ENCODE data around the gene MAPK14.
A peak's percentile ranks its signal among the peaks of the same experiment; 100 is the strongest.
"Not testable (repeated sequence)": the region's sequence is repeated elsewhere in the genome, so short reads cannot be mapped to it uniquely, and the experiment has no call there.

MAPK14 gene

GRCh38 chr6:36125575-36125974, 98.0 kb downstream of the MAPK14 start:
- DNase-seq: no peak

- DNase-seq: no peak
Measured at GRCh38 chr6:36126121-36126520, 98.5 kb downstream of the MAPK14 start.

DNA sequence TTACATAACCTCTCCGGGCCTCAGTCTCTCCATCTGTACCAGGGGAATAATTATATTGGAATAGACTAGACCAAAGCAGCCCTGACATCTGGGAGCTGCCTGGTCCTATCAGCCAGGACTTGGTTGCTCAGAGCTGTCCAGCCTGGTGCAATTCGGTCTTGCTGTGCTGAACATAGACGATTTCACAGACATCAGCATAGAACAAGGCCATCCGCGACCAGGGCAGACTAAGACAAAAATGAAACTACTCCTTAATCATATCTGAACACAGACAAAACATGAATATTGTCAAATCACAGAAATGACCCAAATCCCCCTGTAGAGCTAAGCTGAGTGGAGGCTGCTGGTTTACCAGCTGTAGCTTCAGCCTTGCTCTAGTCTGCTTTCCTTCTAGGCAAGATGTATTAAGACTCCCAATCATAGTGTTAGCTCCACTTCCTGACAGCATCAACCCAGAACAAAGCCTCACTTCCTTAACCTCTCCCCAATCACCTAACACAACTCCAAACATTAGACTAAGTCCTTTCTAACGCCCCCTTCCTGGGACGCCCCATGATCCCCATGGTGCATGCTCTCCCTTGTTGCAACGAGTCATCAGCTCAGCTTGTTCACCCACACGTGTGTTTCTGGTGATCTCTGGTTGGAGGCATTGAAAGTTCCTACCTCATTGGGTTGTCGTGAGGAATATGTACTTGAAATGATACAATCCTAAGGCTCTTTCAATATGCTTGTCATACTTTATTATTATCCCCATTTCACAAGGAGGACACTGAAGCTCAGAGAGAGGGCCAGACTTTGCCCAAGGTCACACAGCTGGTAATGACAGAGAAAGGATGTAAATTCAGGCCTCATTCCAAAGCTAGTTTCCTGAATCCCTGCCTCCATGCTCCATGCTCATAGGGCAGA, 99.2 kb downstream of the MAPK14 start:
- DNase-seq: no peak

DNA sequence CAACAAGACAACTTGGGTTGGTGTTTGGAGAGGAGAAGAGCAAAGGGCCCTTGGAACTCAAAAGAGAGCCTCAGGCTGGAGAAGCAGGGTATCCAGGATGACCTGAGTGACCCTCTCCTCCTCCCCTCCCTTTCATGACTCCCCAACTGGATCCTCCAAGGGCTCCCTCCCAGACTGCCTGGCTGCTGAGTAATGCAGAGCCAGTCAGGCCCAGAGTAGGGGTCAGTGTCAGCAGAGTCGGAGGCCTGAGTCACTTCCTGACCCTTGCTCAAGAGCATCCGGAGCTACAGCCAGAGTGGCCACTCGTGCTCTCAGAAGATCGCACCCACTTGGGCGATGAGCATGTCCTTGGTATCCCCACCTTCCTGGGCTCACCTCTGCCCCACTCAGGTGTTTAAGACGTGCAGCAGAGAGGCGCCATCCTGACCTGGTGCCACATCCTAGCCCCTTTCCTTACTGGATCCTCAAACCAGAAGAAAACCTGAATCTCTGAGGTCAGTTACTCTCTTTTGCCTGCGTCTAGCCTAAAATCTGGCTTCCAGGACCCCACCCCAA, 99.9 kb downstream of the MAPK14 start:
- no peak for DNase-seq

DNA sequence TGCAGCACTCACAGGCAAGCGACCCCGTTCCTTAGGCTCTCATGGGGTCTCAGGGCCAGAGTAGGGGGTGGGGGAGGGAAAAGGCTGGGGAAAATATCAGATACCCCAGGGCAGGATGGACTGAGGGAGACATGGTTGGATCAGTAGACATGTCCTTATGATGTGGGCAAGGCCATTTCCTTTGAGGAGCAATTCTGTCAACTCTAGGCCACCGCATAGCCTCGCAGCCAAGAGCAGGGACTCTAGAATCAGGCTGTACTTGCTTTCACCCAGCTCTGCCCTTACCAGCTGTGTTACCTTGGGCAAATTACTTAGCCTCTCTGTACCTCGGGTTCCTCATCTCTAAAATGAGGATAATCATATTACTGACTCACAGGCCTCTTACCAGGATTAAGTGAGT, 100.5 kb downstream of the MAPK14 start:
- DNase-seq: no peak

GRCh38 chr6:36128793-36129192, 101.2 kb downstream of the MAPK14 start:
- no peak for DNase-seq

- not testable (repeated sequence) for DNase-seq
Measured at GRCh38 chr6:36129334-36129733, 101.7 kb downstream of the MAPK14 start.

DNA sequence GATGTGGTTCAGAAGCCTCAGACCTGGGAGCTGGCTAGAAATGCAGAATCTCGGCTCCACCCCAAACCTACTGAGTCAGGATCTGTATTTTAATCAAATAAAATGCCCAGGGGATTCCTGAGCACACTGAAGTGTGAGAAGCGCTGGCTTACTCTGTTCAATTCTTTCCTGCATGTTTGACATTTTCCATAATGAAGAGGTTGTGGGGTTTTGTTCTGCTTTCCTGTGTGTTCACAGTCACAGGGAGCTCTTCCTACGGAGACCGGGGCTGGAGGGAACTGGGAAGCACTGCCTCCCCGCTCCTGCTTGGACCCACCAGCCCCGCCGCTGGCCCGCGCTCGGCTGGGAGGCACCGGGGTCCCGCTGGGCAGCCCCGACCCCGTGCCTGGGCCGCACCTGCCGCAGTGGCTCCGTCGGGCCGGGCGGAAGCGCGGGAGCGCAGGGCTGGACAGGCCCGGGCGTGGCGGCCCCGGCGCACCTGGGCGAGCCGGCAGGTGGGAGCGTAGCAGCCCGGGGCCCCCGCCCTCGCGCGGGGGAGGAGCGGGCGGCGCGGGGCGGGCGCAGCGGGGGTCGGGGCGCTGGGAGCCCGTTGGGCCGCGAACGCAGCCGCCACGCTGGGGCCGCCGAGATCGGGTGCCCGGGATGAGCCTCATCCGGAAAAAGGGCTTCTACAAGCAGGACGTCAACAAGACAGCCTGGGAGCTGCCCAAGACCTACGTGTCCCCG, 102.5 kb downstream of the MAPK14 start, which contains the start of gene MAPK13:
Gene MAPK13, plus strand, starts transcription at position 573 of the 726 bp plus-strand sequence. Its CDS starts 70 bp downstream, at position 643.
- peak; percentile 35 for DNase-seq

GRCh38 chr6:36130667-36131510, 103.3 kb downstream of the MAPK14 start:
- DNase-seq: no peak

GRCh38 chr6:36131511-36132245, 104.1 kb downstream of the MAPK14 start:
- DNase-seq: no peak

DNA sequence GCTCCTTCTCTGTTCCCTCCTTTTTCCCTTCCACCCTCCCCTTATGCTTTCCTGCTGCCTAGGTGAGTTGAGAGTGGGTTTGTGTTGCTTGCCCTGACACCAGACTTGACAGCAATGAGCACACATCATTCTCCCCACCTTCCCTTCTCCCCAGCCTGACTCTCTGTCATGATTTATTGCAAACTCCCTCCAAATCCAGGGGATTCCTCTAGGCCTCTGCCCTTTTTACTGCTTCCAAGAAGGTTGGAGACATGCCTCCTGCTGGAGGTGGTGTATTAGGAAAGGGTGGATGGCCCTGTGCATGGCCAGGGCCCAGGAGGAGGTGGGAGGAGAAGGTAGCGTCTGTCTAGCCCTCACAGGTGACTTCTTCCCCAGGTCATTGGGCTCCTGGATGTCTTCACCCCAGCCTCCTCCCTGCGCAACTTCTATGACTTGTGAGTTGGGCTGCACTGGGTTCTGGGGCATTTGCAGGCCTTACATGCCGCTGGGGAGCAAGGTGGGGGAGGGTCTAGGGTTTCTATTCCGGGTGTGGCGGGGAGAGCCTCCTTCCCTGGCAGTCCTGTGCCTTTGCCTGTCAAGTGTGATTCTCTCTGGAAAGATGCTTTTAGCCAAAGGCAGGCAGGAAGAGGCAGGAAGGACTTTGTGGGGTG, 104.8 kb downstream of the MAPK14 start:
- no peak for DNase-seq

DNA sequence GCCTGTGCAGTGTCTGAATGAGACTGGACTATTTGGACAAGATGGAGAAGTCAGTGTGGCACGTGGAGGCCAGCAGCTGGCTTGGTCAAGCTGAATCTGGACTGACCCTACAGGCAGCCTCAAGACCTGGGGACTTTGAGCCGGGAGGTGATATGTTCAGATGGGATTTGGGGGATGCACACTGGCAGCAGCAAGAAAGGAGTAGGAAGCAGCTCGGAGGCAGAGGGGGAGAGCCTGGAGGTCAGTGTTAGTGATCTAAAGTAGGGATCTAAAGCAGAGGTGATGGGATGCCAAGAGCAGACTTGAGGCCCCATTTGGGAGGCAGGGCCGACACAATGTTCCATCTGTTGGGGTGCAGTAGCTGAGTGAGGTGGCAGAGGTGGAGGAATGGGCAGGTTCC, 105.5 kb downstream of the MAPK14 start:
- no peak for DNase-seq

GRCh38 chr6:36133912-36134311, 106.3 kb downstream of the MAPK14 start:
- no peak for DNase-seq

- DNase-seq: peak; percentile 21
Measured at GRCh38 chr6:36135053-36135731, 107.6 kb downstream of the MAPK14 start.

- no peak for DNase-seq
Measured at GRCh38 chr6:36136034-36136433, 108.4 kb downstream of the MAPK14 start.

- DNase-seq: no peak
Measured at GRCh38 chr6:36136551-36136950, 108.9 kb downstream of the MAPK14 start.

DNA sequence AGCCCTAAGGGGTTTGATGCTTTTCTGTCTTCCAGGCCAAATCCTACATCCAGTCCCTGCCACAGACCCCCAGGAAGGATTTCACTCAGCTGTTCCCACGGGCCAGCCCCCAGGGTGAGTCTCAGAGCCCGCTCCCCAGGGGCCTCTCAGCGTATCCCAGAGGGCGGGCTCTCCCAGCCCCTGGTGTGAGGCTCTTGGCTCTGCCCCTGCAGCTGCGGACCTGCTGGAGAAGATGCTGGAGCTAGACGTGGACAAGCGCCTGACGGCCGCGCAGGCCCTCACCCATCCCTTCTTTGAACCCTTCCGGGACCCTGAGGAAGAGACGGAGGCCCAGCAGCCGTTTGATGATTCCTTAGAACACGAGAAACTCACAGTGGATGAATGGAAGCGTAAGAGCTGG, 111.1 kb downstream of the MAPK14 start:
- DNase-seq: no peak

DNA sequence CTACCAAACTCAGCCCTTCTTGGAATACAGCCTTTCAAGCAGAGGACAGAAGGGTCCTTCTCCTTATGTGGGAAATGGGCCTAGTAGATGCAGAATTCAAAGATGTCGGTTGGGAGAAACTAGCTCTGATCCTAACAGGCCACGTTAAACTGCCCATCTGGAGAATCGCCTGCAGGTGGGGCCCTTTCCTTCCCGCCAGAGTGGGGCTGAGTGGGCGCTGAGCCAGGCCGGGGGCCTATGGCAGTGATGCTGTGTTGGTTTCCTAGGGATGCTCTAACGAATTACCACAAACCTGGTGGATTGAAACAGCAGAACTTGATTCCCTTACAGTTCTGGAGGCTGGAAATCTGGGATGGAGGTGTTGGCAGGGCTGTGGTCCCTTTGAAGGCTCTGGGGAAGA, 111.8 kb downstream of the MAPK14 start:
- peak; percentile 75 for DNase-seq

- peak; percentile 85 for DNase-seq
Measured at GRCh38 chr6:36139991-36140710, 112.5 kb downstream of the MAPK14 start.

- no peak for DNase-seq
Measured at GRCh38 chr6:36141091-36141490, 113.5 kb downstream of the MAPK14 start.

Measured in NCI-H2171 (cell line).